SK-N-SH treated with all-trans-retinoic acid at 6 μM for 48 hours (cell line): Measurements from ENCODE around the gene CNTNAP2.

Source experiments
- ARNTL ChIP-seq: fragments of 450-650 bp; formaldehyde crosslinking; IDR thresholded peaks from 2 replicates; pipeline ENCODE4 v1.5.0; 2020; ENCODE audit warnings: low read depth, mild to moderate bottlenecking, moderate library complexity, borderline replicate concordance
- ESRRG ChIP-seq: fragments of 250-450 bp; sonication (Bioruptor Pico); IDR thresholded peaks from 2 replicates; pipeline ENCODE4 v1.6.1; 2021; ENCODE audit warnings: mild to moderate bottlenecking
- TCF4 ChIP-seq: fragments of 250-450 bp; sonication (Bioruptor Pico); IDR thresholded peaks from 2 replicates; pipeline ENCODE4 v1.8.0; 2021; ENCODE audit warnings: mild to moderate bottlenecking, moderate library complexity, borderline replicate concordance
- ZC3H10 ChIP-seq: fragments of 250-450 bp; sonication (Bioruptor Pico); IDR thresholded peaks from 2 replicates; pipeline ENCODE4 v1.5.1; 2021; ENCODE audit warnings: mild to moderate bottlenecking, moderate library complexity
- ZFP3 ChIP-seq: fragments of 250-450 bp; sonication (Bioruptor Pico); IDR thresholded peaks from 2 replicates; pipeline ENCODE4 v1.5.0; 2020; ENCODE audit warnings: mild to moderate bottlenecking, moderate library complexity
- TF ChIP-seq, protein P1 (sequence below): fragments of 250-450 bp; sonication (Bioruptor Pico); IDR thresholded peaks from 2 replicates; pipeline ENCODE4 v1.8.0; 2021; ENCODE audit warnings: low read depth, mild to moderate bottlenecking, moderate library complexity, borderline replicate concordance
- TF ChIP-seq, protein P2 (sequence below): fragments of 250-450 bp; sonication (Bioruptor Pico); IDR thresholded peaks from 2 replicates; pipeline ENCODE4 v1.5.1; 2021; ENCODE audit warnings: mild to moderate bottlenecking, moderate library complexity

DNA sequence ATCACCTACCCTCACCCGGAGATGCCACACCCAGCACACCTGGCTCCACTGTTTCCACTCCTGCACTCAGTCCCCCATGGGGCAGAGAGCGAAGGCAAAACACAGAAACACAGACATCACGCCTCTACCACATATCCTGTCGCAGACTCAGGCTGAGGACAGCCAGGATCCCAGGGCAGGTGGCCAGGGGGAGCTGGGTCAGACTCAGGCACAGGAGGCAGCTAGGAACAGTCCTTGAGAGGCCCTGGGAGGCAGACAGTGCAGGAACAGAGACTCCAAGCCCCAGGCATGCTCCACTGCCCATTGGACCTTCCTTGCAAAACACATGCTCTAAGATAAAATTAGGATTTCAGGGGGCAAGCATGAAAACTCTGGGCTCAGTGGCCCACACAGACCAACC lies 2319.5 kb downstream of the CNTNAP2 start:
- TF ChIP-seq ARNTL (CRISPR knock-in tag) (no peak), ESRRG (CRISPR knock-in tag) (no peak), ZFP3 (CRISPR knock-in tag) (no peak), TCF4 (no peak), ZC3H10 (CRISPR knock-in tag) (no peak)
- TF ChIP-seq, protein P1, sequence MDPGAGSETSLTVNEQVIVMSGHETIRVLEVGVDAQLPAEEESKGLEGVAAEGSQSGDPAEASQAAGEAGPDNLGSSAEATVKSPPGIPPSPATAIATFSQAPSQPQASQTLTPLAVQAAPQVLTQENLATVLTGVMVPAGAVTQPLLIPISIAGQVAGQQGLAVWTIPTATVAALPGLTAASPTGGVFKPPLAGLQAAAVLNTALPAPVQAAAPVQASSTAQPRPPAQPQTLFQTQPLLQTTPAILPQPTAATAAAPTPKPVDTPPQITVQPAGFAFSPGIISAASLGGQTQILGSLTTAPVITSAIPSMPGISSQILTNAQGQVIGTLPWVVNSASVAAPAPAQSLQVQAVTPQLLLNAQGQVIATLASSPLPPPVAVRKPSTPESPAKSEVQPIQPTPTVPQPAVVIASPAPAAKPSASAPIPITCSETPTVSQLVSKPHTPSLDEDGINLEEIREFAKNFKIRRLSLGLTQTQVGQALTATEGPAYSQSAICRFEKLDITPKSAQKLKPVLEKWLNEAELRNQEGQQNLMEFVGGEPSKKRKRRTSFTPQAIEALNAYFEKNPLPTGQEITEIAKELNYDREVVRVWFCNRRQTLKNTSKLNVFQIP (CRISPR knock-in tag) = no peak
- TF ChIP-seq, protein P2, sequence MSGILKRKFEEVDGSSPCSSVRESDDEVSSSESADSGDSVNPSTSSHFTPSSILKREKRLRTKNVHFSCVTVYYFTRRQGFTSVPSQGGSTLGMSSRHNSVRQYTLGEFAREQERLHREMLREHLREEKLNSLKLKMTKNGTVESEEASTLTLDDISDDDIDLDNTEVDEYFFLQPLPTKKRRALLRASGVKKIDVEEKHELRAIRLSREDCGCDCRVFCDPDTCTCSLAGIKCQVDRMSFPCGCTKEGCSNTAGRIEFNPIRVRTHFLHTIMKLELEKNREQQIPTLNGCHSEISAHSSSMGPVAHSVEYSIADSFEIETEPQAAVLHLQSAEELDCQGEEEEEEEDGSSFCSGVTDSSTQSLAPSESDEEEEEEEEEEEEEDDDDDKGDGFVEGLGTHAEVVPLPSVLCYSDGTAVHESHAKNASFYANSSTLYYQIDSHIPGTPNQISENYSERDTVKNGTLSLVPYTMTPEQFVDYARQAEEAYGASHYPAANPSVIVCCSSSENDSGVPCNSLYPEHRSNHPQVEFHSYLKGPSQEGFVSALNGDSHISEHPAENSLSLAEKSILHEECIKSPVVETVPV (CRISPR knock-in tag) = no peak
